ENCODE results near the gene DPF3.

The DPF3 gene

DNA sequence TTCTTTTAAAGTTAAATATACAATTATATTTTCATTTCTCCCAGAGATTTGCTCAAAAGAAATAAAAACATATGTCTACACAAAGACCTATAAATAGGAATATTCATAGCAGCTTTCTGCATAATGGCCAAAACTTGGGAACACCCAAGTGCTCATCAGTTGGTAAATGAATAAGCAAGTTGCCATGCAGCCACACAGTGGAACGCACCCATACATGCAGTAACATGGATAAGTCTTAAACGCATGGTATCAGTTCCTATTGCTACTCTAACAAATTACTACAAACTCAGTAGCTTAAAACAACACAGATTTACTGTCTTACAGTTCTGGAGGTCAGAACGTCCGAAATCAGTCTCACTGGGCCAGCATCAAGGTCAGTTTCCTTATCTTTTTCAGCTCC is 78.5 kb downstream of the DPF3 start:
- Histone ChIP-seq H3K9me2 (replicated peaks; ENCODE audit: insufficient read depth, low read length) (no peaks in the 10 kb centered on the region), H3F3A (ENCODE audit: insufficient read depth, low read length) (no peaks in the 10 kb centered on the region), H3K4me2 (ENCODE audit: low read depth, low read length) (no peak overlapping the region), H4K20me1 (ENCODE audit: insufficient read depth, low read length) (no peaks in the 10 kb centered on the region; the same call in 1 of the 2 replicates), H3K79me2 (ENCODE audit: low read length) (peaks cover 98% of the 10 kb centered on the region), H3K27ac (ENCODE audit: low read length) (no peak overlapping the region), H3K9me3 (replicated peaks; ENCODE audit: insufficient read depth, low read length) (no peaks in the 10 kb centered on the region), H3K36me3 (replicated peaks; ENCODE audit: insufficient read depth, low read length) (no peaks in the 10 kb centered on the region), H3K27me3 (replicated peaks; ENCODE audit: insufficient read depth, low read length) (no peaks in the 10 kb centered on the region), H3K9ac (ENCODE audit: low read length) (no peak overlapping the region), H2AFZ (ENCODE audit: low read length) (no peak overlapping the region), H3K4me1 (ENCODE audit: low read length) (no peaks in the 10 kb centered on the region), H3K4me3 (ENCODE audit: low read length) (no peak overlapping the region)
- DNase-seq: no peak
- TF ChIP-seq, protein P1, sequence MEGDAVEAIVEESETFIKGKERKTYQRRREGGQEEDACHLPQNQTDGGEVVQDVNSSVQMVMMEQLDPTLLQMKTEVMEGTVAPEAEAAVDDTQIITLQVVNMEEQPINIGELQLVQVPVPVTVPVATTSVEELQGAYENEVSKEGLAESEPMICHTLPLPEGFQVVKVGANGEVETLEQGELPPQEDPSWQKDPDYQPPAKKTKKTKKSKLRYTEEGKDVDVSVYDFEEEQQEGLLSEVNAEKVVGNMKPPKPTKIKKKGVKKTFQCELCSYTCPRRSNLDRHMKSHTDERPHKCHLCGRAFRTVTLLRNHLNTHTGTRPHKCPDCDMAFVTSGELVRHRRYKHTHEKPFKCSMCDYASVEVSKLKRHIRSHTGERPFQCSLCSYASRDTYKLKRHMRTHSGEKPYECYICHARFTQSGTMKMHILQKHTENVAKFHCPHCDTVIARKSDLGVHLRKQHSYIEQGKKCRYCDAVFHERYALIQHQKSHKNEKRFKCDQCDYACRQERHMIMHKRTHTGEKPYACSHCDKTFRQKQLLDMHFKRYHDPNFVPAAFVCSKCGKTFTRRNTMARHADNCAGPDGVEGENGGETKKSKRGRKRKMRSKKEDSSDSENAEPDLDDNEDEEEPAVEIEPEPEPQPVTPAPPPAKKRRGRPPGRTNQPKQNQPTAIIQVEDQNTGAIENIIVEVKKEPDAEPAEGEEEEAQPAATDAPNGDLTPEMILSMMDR (IDR thresholded peaks at IDR 0.05; ENCODE audit: low read length): no peak
- TF ChIP-seq EZH2phosphoT487 (IDR thresholded peaks at IDR 0.05; ENCODE audit: low read length): no peak
- TF ChIP-seq EZH2 (optimal IDR thresholded peaks at IDR 0.05; ENCODE audit: low read depth, low read length): no peak

DNA sequence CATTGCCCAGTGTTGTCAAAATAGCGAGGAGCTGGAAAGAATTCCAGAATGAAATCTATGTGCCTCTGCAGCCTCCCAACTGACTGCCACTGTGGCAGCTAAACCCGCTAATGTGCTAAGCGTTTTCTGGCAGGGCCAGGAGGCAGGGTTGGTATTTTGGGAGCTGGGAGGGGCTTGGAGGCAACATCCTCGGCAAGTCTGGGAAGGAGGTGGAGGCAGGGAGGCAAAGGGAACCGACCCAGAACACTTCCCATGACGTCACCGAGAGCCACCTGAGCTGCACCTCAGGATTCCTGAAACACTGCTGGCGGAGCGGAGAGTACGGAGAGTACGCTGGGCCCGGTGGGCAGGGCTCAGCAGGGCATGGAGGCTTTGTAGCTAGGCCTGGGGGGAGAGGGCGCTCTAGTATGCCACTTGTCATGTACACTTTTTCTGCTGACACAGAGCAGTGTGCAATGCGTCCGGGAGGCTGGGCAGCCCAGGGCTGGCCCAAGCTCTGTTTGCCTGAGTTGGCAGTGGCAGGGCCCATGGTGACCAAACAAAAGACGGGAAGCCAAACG is 81.5 kb downstream of the DPF3 start:
- H3K79me2 ChIP-seq (ENCODE audit: low read length): peaks cover 96% of the 10 kb centered on the region
- no peaks in the 10 kb centered on the region for H3K9me2 ChIP-seq (replicated peaks; ENCODE audit: insufficient read depth, low read length)
- no peak overlapping the region for H3K4me3 ChIP-seq (ENCODE audit: low read length)
- no peaks in the 10 kb centered on the region for H3K27me3 ChIP-seq (replicated peaks; ENCODE audit: insufficient read depth, low read length)
- H4K20me1 ChIP-seq (ENCODE audit: insufficient read depth, low read length): no peaks in the 10 kb centered on the region; the same call in 1 of the 2 replicates
- no peak overlapping the region for H3K9ac ChIP-seq (ENCODE audit: low read length)
- DNase-seq: no peak
- TF ChIP-seq EZH2phosphoT487 (IDR thresholded peaks at IDR 0.05; ENCODE audit: low read length) (no peak), EZH2 (optimal IDR thresholded peaks at IDR 0.05; ENCODE audit: low read depth, low read length) (no peak)
- TF ChIP-seq, protein P1 (IDR thresholded peaks at IDR 0.05; ENCODE audit: low read length): no peak
- H3F3A ChIP-seq (ENCODE audit: insufficient read depth, low read length): no peaks in the 10 kb centered on the region
- H3K4me2 ChIP-seq (ENCODE audit: low read depth, low read length): no peak overlapping the region
- H3K9me3 ChIP-seq (replicated peaks; ENCODE audit: insufficient read depth, low read length): no peaks in the 10 kb centered on the region
- H2AFZ ChIP-seq (ENCODE audit: low read length): no peak overlapping the region
- H3K36me3 ChIP-seq (replicated peaks; ENCODE audit: insufficient read depth, low read length): no peaks in the 10 kb centered on the region
- no peak overlapping the region for H3K27ac ChIP-seq (ENCODE audit: low read length)
- no peaks in the 10 kb centered on the region for H3K4me1 ChIP-seq (ENCODE audit: low read length)

DNA sequence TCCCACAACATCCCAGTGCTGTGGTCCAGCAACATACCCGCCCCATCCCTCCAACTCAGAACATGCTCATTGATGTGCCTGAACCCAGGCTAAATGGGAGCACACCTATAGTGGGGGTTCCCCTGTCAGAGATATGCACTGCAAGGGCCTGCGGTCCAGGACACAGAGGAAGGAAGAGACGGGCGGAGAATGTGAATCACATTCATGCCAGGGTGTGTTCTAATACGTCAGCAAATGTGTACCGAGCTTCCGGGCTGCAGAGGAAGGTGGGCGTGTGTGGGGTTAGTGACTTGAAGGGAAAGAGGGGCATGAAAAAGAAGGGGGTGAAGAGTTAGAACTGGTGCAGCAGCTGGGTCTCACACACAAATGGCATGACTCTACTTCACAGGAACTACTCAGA is 83.7 kb downstream of the DPF3 start:
- Histone ChIP-seq H4K20me1 (ENCODE audit: insufficient read depth, low read length) (no peaks in the 10 kb centered on the region; the same call in 1 of the 2 replicates), H3K27ac (ENCODE audit: low read length) (no peak overlapping the region), H3K4me2 (ENCODE audit: low read depth, low read length) (no peak overlapping the region), H3K79me2 (ENCODE audit: low read length) (peaks cover 94% of the 10 kb centered on the region), H3K9ac (ENCODE audit: low read length) (no peak overlapping the region), H3F3A (ENCODE audit: insufficient read depth, low read length) (no peaks in the 10 kb centered on the region), H2AFZ (ENCODE audit: low read length) (no peak overlapping the region), H3K27me3 (replicated peaks; ENCODE audit: insufficient read depth, low read length) (no peaks in the 10 kb centered on the region), H3K9me3 (replicated peaks; ENCODE audit: insufficient read depth, low read length) (no peaks in the 10 kb centered on the region), H3K9me2 (replicated peaks; ENCODE audit: insufficient read depth, low read length) (no peaks in the 10 kb centered on the region), H3K4me1 (ENCODE audit: low read length) (no peaks in the 10 kb centered on the region), H3K36me3 (replicated peaks; ENCODE audit: insufficient read depth, low read length) (no peaks in the 10 kb centered on the region), H3K4me3 (ENCODE audit: low read length) (no peak overlapping the region)
- DNase-seq: no peak
- no peak for TF ChIP-seq EZH2phosphoT487 (IDR thresholded peaks at IDR 0.05; ENCODE audit: low read length)
- TF ChIP-seq, protein P1 (IDR thresholded peaks at IDR 0.05; ENCODE audit: low read length): no peak
- TF ChIP-seq EZH2 (optimal IDR thresholded peaks at IDR 0.05; ENCODE audit: low read depth, low read length): no peak
